Activated effector memory CD4-positive, alpha-beta T cell treated with Interleukin-2 at 50 U/mL for 16 hours (primary cell): ENCODE measurements around the gene CD300C.
"Not testable (repeated sequence)": the region's sequence is repeated elsewhere in the genome, so short reads cannot be mapped to it uniquely, and the experiment has no call there.

ENCODE experiments used
- DNase-seq: peaks from one replicate; pipeline ENCODE4 v3.0.0-alpha.2; 2020

CD300C gene

DNA sequence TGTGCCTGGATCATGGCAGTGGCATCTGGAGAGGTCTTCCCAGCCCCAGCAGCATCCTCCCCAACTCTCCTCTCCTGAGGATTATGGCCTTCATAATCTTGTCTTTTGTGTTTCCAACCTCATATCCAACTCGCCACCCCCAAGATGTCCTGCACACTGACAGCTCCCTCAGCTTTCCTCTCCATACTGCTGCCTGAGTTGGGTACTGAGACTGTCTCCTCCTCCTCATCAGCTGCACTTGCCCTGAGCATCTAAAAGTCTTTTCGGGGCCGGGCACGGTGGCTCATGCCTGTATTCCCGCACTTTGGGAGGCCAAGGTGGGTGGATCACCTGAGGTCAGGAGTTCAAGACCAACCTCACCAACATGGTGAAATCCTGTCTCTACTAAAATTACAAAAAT lies 16.7 kb downstream of the CD300C start:
- DNase-seq: no peak

GRCh38 chr17:74528491-74529199 lies 17.3 kb downstream of the CD300C start:
- no peak for DNase-seq

GRCh38 chr17:74527756-74528155 lies 18.2 kb downstream of the CD300C start:
- no peak for DNase-seq

GRCh38 chr17:74527081-74527480 lies 18.8 kb downstream of the CD300C start:
- no peak for DNase-seq

DNA sequence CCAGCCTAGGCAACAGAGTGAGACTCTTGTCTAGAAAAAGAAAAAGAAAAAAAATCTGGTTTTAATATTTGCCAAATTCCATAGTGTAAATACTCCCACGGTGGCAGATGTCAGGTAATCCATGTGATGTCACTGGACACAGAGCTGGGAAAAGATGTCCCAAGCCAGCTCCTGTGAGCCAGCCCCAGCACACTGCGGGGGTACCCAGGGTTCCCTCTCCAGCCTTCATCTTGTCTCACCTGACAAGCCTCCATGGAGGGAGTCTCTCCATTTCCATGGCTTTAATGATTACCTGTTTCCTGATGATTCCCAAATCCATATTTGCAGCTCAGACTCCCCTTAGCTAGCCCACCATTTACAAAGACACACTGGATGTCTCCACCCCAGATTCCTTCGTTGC lies 19.2 kb downstream of the CD300C start:
- DNase-seq: no peak

- no peak for DNase-seq
Measured at GRCh38 chr17:74525781-74526288, 20.1 kb downstream of the CD300C start.

DNA sequence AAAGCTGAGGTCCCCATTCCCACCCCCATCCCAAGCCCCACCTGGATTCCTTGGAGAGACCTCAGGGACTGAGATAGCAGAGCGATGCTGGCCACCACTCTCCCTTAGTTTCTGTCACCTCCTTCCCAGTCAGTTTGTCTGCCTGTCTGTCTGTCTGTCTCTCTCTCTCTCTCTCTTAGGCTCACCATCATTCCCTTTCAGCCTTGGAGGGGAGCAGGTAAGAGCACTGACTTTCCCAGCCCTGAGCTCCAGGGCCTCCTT lies 20.5 kb downstream of the CD300C start:
- DNase-seq: no peak

DNA sequence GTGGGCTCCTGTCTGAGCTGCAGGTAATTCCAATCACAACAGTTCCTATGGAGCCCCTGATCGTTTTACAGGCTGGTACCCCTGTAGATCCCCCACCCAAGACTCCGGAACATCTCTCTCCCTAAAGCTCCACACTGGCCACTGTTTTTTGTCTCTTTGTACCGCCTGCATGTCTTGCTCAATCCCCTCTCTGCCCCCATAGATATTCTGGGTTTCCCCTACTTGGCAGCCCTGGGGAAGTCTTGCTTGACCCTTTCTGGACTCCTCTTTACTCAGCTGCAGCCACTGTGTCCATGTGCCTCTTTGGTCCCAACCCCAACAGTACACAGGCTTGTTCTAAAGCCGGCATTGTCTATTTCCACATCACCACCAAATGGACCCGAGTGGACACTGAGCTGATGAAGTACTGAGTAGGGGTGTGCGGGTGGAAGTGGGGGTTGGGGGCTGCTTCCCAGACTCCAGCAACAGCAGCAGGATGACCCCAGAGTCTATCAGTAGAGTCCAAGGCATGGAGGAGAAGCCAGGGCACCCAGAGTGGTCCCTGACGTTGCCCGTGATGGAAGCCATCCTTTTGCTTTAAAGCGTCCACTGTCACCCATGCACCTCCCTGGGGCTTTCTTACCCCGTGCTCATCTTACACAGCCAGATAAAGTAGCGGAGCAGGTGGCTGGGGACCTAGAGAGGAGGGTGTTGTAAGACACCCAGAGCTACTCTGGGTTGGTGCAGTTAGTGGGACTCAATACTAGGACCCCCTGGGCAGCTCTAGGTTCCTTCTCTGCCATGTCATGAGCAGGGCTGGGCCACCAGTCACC lies 21.1 kb downstream of the CD300C start:
- DNase-seq: no peak

DNA sequence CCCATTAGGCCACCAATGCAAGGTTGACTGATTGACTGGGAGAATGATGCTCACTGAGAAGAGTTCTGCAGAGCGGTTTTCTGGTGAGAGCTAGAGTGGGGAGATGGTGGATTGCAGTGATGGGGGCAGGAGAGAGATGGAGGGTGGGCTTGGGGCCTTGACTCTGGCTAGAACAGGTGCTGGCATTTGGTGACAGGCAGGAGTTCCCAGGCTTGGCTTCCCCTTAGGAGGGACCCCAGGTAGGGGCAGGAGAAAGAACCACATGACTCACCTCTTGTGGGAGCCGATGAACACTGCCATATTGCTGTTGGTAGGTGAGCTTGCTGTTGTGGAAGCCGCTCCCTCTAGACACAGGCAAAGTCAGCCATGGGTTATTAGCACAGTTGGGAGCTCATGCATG lies 22.6 kb downstream of the CD300C start:
- DNase-seq: no peak

GRCh38 chr17:74522381-74523105 lies 23.4 kb downstream of the CD300C start:
- no peak for DNase-seq

DNA sequence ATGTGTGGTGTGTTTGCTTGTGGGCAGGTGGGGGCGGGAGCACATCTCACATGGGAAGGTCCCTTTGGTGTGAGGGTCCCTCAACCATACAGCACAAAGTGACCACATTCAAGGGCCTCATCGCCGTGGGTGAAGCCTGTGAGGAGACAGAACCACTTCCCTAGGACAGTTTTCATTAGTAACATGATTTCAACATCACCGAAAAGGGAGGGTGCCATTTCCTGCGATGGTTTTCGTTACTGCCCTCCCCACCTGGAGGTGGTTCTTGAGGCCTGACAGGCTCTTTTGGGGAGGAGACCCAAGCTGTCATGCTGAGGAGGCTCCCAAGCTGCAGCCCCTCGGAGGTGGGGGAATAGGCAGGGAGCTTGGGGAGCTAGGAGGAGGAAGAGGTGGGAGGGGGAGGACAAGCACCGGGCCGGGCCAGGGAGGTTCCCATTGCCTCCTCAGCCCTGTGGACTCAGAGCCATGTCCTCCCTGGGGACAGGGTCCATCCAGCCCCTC lies 24.2 kb downstream of the CD300C start:
- no peak for DNase-seq

DNA sequence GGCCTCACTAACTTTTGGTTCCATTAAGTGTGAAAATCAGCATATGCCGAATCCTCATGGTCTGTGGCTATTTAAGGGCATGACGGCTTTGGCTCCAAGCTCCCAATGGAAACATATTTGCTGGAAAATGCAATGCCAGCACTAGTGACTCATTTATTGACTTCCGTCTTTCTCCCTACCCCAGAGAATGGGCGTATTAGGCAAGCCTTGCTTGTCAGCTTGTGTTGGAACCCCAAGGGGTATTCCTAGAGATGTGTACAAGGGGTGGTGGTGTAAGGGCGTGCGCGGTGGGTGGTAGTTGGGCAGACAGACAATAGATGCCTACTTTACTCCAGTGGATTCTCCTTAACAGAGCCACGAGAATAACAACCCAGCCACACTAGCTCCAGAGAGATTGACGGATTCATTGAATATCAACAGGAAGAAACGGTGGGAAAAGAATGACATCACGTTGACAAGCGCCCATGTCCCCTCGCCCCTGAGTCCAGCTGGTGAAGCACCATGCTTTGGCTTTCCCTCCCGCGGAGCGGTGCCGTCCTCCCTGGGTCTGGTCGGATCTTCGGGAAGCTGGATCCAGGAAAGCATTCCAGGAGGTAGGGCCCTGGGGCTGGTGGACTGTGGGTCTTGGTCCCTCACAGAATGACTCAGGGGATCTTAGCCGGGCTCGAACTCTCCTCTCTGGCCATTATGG lies 25.0 kb downstream of the CD300C start:
- no peak for DNase-seq

DNA sequence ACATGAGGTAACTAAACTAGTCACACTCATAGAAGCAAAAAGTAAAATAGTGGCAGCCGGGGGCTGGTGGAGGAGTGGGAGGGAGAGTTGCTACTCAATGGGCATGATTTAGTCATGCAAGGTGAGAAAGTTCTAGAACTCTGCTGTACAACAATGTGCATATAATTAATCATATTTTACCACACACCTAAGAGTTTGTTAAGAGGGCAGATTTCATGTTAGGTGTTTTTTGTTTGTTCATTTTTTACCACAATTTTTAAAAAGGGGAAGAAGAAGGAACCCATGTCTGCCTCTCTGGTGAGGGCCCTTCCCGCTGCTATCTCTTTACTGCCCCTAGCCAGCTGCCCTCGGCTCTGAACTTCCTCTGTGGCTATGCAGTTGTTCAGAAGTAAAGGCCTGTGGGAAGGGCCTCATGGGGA lies 25.9 kb downstream of the CD300C start:
- no peak for DNase-seq

GRCh38 chr17:74518413-74518981 lies 27.4 kb downstream of the CD300C start:
- not testable (repeated sequence) for DNase-seq

GRCh38 chr17:74516561-74517328 lies 29.2 kb downstream of the CD300C start:
- no peak for DNase-seq

GRCh38 chr17:74515941-74516340 lies 30.0 kb downstream of the CD300C start:
- DNase-seq: no peak

- DNase-seq: no peak
Measured at GRCh38 chr17:74514632-74515334, 31.1 kb downstream of the CD300C start.

DNA sequence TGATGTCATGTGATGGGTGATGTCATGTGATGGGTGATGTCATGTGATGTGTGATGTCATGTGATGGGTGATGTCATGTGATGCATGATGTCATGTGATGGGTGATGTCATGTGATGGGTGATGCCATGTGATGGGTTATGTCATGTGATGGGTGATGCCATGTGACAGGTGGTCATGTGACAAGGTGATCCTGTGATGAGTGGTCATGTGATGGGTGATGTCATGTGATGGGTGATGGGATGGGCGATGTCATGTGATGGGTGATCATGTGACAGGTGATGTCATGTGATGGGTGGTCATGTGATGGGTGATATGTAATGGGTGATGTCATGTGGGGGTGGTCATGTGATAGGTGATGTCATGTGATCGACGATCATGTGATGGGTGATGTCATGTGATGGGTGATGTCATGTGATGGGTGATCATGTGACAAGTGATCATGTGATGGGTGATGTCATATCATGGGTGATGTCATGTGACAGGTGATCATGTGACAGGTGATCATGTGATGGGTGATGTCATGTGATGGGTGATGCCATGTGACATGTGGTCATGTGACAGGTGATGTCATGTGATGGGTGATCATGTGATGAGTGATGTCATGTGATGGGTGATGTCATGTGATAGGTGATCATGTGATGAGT lies 31.8 kb downstream of the CD300C start:
- DNase-seq: peak; percentile 9

DNA sequence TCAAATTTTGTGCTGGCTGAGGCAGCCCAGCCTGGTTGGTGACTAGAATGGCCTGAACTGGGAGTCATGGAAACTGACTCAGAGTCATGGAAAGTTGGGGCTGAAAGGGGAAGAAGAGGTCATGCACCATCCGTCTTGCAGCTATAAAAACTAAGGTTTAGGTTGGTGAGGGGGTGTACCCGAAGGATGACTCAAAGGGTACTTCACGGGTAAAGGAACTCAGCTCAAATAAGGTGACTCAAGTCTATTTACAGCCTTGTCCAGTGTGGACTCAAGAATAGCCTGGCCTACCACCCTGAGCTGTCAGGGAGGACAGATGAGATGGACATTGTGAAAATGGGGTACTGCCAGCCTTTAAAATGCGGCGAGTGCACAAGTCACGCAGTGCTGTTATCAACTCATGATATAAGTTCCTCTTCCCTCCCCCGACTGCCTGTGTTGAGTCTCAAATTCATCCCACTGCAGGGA lies 33.3 kb downstream of the CD300C start:
- no peak for DNase-seq

GRCh38 chr17:74512036-74512435 lies 33.9 kb downstream of the CD300C start:
- no peak for DNase-seq
